Measurements from ENCODE around the gene TEDC1.

The TEDC1 gene

DNA sequence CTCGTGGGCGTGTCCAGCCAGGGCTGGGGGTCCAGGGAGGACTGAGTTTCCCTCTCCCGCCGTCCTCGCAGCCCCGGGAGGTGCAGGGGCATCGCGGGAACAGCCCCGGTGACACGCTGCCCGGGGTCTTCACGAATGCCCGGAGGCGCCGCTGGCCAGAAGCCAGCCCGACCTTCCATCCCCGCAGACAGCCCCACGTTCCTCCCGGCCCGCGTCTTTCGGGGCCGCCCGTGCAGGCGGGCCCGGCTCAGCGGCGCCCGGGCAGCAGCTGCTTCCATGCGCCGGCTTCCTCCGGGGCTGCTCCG is 827 bp upstream of the TEDC1 start (continued):
- TF ChIP-seq HIC1 (tag by site-specific recombination; IDR thresholded peaks at IDR 0.05) = no peak
- TF ChIP-seq ZXDB (tag by site-specific recombination; IDR thresholded peaks at IDR 0.05) = peak; percentile 12; the same call in 1 of the 2 replicates
- TF ChIP-seq REPIN1 (tag by site-specific recombination; IDR thresholded peaks at IDR 0.05; ENCODE audit: low read depth) = no peak
- no peak for TF ChIP-seq ZNF670 (tag by site-specific recombination; IDR thresholded peaks at IDR 0.05; ENCODE audit: low read depth)
- TF ChIP-seq ZNF211 (tag by site-specific recombination; IDR thresholded peaks at IDR 0.05; ENCODE audit: low read depth) = no peak
- no peak for TF ChIP-seq ZNF350 (tag by site-specific recombination; IDR thresholded peaks at IDR 0.05)
- TF ChIP-seq, protein P1, sequence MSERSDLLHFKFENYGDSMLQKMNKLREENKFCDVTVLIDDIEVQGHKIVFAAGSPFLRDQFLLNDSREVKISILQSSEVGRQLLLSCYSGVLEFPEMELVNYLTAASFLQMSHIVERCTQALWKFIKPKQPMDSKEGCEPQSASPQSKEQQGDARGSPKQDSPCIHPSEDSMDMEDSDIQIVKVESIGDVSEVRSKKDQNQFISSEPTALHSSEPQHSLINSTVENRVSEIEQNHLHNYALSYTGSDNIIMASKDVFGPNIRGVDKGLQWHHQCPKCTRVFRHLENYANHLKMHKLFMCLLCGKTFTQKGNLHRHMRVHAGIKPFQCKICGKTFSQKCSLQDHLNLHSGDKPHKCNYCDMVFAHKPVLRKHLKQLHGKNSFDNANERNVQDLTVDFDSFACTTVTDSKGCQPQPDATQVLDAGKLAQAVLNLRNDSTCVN (tag by site-specific recombination; optimal IDR thresholded peaks at IDR 0.05) = peak; percentile 47
- TF ChIP-seq ZNF76 (tag by site-specific recombination; IDR thresholded peaks at IDR 0.05; ENCODE audit: borderline replicate concordance, low read depth) = 0 out of 2 replicates have a peak, but pooled peaks have one; percentile 19

GRCh38 chr14:105491366-105491973 is 424 bp downstream of the TEDC1 start:
- Histone ChIP-seq H3K9me3 (ENCODE audit: control insufficient read depth, insufficient read depth, low read depth, low read length) (no peaks in the 10 kb centered on the region), H3K4me3 (ENCODE audit: low read depth, low read length) (peak overlapping the region; percentile 81), H3K27ac (ENCODE audit: extremely low read depth, low read depth, low read length) (peak overlapping the region; percentile 85), H3K36me3 (ENCODE audit: control insufficient read depth in 2 of 2, insufficient read depth in 1 of 2, low read length in 2 of 2) (peaks cover 0 to 18% of the 10 kb centered on the region in 2 experiments; a peak in 1 of 3 replicates), H3K4me1 (ENCODE audit: control insufficient read depth, insufficient read depth, low read length) (peaks cover 5% of the 10 kb centered on the region)
- ChIA-PET CTCF (interaction anchor here (0.6 to 5.0 kb wide), 5 partner anchors 10 to 851 kb away, joined by 3 to 83 read pairs (median 3); no protein-coding TSS in a partner anchor), POLR2A (interaction anchor here (0.6 to 1.3 kb wide), 11 partner anchors 9 to 694 kb away, joined by 3 to 19 read pairs (median 4); no protein-coding TSS in a partner anchor)
- TF ChIP-seq ZNF184 (tag by site-specific recombination; IDR thresholded peaks at IDR 0.05) (peak; percentile 68; the same call in 1 of the 2 replicates), ZNF610 (tag by site-specific recombination; IDR thresholded peaks at IDR 0.05; ENCODE audit: borderline replicate concordance) (no peak), ZNF211 (tag by site-specific recombination; IDR thresholded peaks at IDR 0.05; ENCODE audit: low read depth) (no peak), ZNF335 (tag by site-specific recombination; conservative IDR thresholded peaks at IDR 0.05) (peak; percentile 82), ZNF660 (tag by site-specific recombination; IDR thresholded peaks at IDR 0.05) (0 out of 2 replicates have a peak, but pooled peaks have one; percentile 73), ZNF426 (tag by site-specific recombination; IDR thresholded peaks at IDR 0.05) (no peak), ZBTB44 (tag by site-specific recombination; IDR thresholded peaks at IDR 0.05) (0 out of 2 replicates have a peak, but pooled peaks have one; percentile 34), KLF9 (tag by site-specific recombination; IDR thresholded peaks at IDR 0.05; ENCODE audit: low read depth) (peak; percentile 38; the same call in 1 of the 2 replicates), ZNF174 (tag by site-specific recombination; IDR thresholded peaks at IDR 0.05) (no peak), SP3 (tag by site-specific recombination; IDR thresholded peaks at IDR 0.05) (peak; percentile 73), ZNF830 (tag by site-specific recombination; IDR thresholded peaks at IDR 0.05; ENCODE audit: low read depth) (no peak), ZNF677 (tag by site-specific recombination; IDR thresholded peaks at IDR 0.05) (peak; percentile 59; the same call in 1 of the 2 replicates), ZFHX2 (tag by site-specific recombination; conservative IDR thresholded peaks at IDR 0.05) (peak; percentile 38), ZNF571 (tag by site-specific recombination; IDR thresholded peaks at IDR 0.05) (no peak), ZSCAN30 (tag by site-specific recombination; IDR thresholded peaks at IDR 0.05) (peak; percentile 81), ZNF26 (tag by site-specific recombination; IDR thresholded peaks at IDR 0.05) (no peak)
- TF ChIP-seq, protein P2, sequence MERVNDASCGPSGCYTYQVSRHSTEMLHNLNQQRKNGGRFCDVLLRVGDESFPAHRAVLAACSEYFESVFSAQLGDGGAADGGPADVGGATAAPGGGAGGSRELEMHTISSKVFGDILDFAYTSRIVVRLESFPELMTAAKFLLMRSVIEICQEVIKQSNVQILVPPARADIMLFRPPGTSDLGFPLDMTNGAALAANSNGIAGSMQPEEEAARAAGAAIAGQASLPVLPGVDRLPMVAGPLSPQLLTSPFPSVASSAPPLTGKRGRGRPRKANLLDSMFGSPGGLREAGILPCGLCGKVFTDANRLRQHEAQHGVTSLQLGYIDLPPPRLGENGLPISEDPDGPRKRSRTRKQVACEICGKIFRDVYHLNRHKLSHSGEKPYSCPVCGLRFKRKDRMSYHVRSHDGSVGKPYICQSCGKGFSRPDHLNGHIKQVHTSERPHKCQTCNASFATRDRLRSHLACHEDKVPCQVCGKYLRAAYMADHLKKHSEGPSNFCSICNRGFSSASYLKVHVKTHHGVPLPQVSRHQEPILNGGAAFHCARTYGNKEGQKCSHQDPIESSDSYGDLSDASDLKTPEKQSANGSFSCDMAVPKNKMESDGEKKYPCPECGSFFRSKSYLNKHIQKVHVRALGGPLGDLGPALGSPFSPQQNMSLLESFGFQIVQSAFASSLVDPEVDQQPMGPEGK (tag by site-specific recombination; IDR thresholded peaks at IDR 0.05) = peak; percentile 67
- TF ChIP-seq, protein P3, sequence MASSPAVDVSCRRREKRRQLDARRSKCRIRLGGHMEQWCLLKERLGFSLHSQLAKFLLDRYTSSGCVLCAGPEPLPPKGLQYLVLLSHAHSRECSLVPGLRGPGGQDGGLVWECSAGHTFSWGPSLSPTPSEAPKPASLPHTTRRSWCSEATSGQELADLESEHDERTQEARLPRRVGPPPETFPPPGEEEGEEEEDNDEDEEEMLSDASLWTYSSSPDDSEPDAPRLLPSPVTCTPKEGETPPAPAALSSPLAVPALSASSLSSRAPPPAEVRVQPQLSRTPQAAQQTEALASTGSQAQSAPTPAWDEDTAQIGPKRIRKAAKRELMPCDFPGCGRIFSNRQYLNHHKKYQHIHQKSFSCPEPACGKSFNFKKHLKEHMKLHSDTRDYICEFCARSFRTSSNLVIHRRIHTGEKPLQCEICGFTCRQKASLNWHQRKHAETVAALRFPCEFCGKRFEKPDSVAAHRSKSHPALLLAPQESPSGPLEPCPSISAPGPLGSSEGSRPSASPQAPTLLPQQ (tag by site-specific recombination; IDR thresholded peaks at IDR 0.05) = peak; percentile 58
